ENCODE measurements around the gene EGFLAM. TPM values are rescaled to one million over a fixed set of nuclear protein-coding genes. Genes with fewer than 3 reads are reported as not detected.

Gene EGFLAM
- 2.1 TPM for total RNA-seq
- long read RNA-seq, partial matches to known transcripts = 0 of 4 reads
- long read RNA-seq, other reads (novel, unspliced or antisense) = 1 of 4 reads

- DNase-seq (peak; percentile 65), ATAC-seq (peak; percentile 68)
- TF ChIP-seq CTCF (IDR thresholded peaks at IDR 0.05) = no peak
- Histone ChIP-seq H3K27ac (no peak within 1 kb of the TSS), H3K36me3 (no peaks in the 10 kb centered on the region), H3K4me1 (peaks cover 18% of the 10 kb centered on the region), H3K27me3 (peaks cover 76% of the 10 kb centered on the region), H3K4me3 (peak within 1 kb of the TSS; percentile 38), H3K9me3 (no peaks in the 10 kb centered on the region)
- intact Hi-C loops (cut with DNase I) = no loop called here
Observed at GRCh38 chr5:38258319-38259061, at the start of gene EGFLAM. Gene EGFLAM (plus strand): TSS chr5:38258559. CDS start chr5:38258755, 196 bp downstream.

- intact Hi-C loops (cut with DNase I) = no loop called here
- H3K4me3 ChIP-seq = no peak overlapping the region
- peak; percentile 38 for TF ChIP-seq CTCF (IDR thresholded peaks at IDR 0.05)
- no peaks in the 10 kb centered on the region for H3K9me3 ChIP-seq
- no peaks in the 10 kb centered on the region for H3K4me1 ChIP-seq
- no peak overlapping the region for H3K27ac ChIP-seq
- H3K36me3 ChIP-seq = no peaks in the 10 kb centered on the region
- ATAC-seq (no peak), DNase-seq (no peak)
- H3K27me3 ChIP-seq = peaks cover 4% of the 10 kb centered on the region
Observed at GRCh38 chr5:38208782-38209378, 49.5 kb upstream of the EGFLAM start.

- H3K36me3 ChIP-seq = no peaks in the 10 kb centered on the region
- peaks cover 4% of the 10 kb centered on the region for H3K27me3 ChIP-seq
- TF ChIP-seq CTCF (IDR thresholded peaks at IDR 0.05) = no peak
- no peak for DNase-seq
- H3K27ac ChIP-seq = no peak overlapping the region
- intact Hi-C loops (cut with DNase I) = no loop called here
- H3K9me3 ChIP-seq = no peaks in the 10 kb centered on the region
- no peak for ATAC-seq
- H3K4me1 ChIP-seq = no peaks in the 10 kb centered on the region
- H3K4me3 ChIP-seq = no peak overlapping the region
Observed at GRCh38 chr5:38210676-38211353, 47.5 kb upstream of the EGFLAM start.

GRCh38 chr5:38211354-38211710 lies 47.0 kb upstream of the EGFLAM start:
- no peak for DNase-seq
- Histone ChIP-seq H3K9me3 (no peaks in the 10 kb centered on the region), H3K27ac (no peak overlapping the region), H3K4me3 (no peak overlapping the region), H3K27me3 (peaks cover 4% of the 10 kb centered on the region), H3K4me1 (no peaks in the 10 kb centered on the region), H3K36me3 (no peaks in the 10 kb centered on the region)
- no peak for TF ChIP-seq CTCF (IDR thresholded peaks at IDR 0.05)
- intact Hi-C loops (cut with DNase I) = no loop called here
- ATAC-seq = no peak

GRCh38 chr5:38212307-38212706 lies 46.1 kb upstream of the EGFLAM start:
- H3K4me3 ChIP-seq = no peak overlapping the region
- no peaks in the 10 kb centered on the region for H3K36me3 ChIP-seq
- no peaks in the 10 kb centered on the region for H3K9me3 ChIP-seq
- DNase-seq (no peak), ATAC-seq (no peak)
- TF ChIP-seq CTCF (IDR thresholded peaks at IDR 0.05) = no peak
- H3K27me3 ChIP-seq = no peaks in the 10 kb centered on the region
- no peaks in the 10 kb centered on the region for H3K4me1 ChIP-seq
- intact Hi-C loops (cut with DNase I) = no loop called here
- no peak overlapping the region for H3K27ac ChIP-seq
